ENCODE data around the gene HIGD1A.

DNA sequence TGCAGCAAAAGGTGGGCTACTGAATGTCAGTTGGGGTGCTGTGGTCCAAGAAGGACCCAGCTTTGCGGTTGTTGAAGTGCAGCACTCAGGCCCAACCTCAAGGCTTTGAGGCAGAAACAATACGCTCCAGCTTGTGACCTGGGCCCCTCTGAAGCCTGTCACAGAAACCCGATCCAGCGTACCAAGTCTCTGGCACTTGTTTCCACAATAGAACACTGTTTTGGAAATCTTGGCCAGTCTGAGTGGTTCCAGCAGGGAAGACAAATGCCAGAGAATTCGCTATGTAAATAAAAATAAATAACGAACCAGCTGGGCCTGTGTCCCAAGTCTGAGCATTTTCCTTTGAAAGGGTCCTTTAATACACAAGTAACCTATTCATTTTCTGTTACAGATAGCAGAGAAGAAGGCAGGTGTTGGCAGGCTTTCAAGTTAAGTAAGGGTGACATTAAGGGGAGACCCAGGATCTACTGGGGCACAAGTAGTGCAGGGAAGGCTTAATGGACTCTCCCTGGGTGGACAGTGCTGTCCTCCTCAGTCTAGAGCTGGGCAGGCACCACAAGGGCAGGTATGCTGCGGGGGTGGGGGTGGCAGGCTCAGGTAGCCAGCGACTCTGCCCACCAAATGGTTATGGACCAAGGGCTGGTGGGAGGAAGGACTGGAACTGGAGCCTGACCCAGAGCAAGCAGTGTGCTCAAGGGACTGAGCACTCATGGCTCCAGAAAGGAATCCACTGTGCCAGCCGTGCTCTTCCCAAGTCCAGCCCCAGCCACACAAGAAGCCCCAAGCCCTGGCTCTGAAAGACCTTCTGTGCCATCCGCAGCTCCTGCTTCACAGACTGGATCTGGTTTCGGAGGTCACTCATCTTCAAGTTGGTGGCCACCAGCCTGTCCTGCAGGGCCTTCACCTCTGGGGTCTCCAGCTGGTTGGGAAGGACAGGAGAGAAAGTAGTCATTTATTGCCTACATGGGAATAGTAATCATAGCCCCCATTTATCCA, 57.5 kb downstream of the HIGD1A start:
- TF ChIP-seq CTCF (IDR thresholded peaks at IDR 0.05), result no peak
- TF ChIP-seq POLR2A (IDR thresholded peaks at IDR 0.05), result no peak

All from lower leg skin (tissue), 3 donors.